PFSK-1 (cell line): ENCODE results near the gene GOLGA6A.

Source experiments
- FOXP2 ChIP-seq: optimal IDR thresholded peaks from 2 replicates; pipeline ENCODE3; 2011; ENCODE audit warnings: borderline replicate concordance, control low read depth, inconsistent platforms; ENCODE audit not compliant: insufficient read depth; ENCODE audit errors: extremely low read length, extremely low read depth
- POLR2AphosphoS5 ChIP-seq: IDR thresholded peaks from 2 replicates; pipeline ENCODE4 v1.6.1; 2012; ENCODE audit warnings: low read depth, mild to moderate bottlenecking, control low read depth, low read length, moderate library complexity
- REST ChIP-seq, 2 experiments: IDR thresholded peaks; 2 replicates each; pipeline versions ENCODE4 v1.6.1 to v1.8.0; 2011 to 2012; ENCODE audit warnings: low read depth in 2 of 2, low read length in 2 of 2, control low read depth in 1 of 2, inconsistent platforms in 1 of 2, mild to moderate bottlenecking in 1 of 2, moderate library complexity in 1 of 2; ENCODE audit not compliant: insufficient read depth in 1 of 2

GRCh38 chr15:74108111-74108510 lies 25.8 kb upstream of the GOLGA6A start:
- TF ChIP-seq POLR2AphosphoS5 (no peak), REST (IDR thresholded peaks at IDR 0.05; ENCODE audit: insufficient read depth in 1 of 2, low read depth in 2 of 2, low read length in 2 of 2) (no peak), FOXP2 (no peak)
